Measurements from ENCODE around the gene CTSW.

DNA sequence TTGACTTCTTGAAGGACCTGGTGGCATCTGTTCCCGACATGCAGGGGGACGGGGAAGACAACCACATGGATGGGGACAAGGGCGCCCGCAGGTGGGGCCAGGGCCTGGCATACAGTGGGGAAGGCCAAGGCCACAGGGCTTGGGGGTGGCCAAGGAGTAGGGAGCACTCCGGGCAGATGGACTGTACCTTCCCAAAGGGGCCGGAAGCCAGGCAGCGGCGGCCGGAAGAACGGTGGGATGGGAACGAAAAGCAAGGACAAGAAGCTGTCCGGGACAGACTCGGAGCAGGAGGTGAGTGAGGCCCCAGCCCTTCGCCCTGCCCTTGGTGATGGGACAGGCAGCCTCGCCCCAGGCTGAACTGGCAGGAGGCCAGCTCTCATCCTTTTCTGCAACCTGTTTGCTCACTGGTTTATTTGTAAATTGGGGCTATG is 40.8 kb downstream of the CTSW start:
- TF ChIP-seq GRHL2 (CRISPR knock-in tag; IDR thresholded peaks at IDR 0.05; ENCODE audit: insufficient replicate concordance, severe bottlenecking) (no peak), SP1 (CRISPR knock-in tag; conservative IDR thresholded peaks at IDR 0.05) (no peak)
